GM10248 (cell line): ENCODE results near the gene TMEM164.

Experiments
- CTCF ChIA-PET: fragments of 300-600 bp; sonication (Branson Sonifier 250); formaldehyde crosslinking; extraction: SDS; loops from one replicate; lab custom pipeline; 2021; ENCODE audit warnings: antibody characterized with exemption; lab: Yijun Ruan, JAX
- POLR2A ChIA-PET: fragments of 350-650 bp; sonication (Branson Sonifier 250); formaldehyde crosslinking; extraction: SDS; loops from one replicate; lab custom pipeline; 2020; ENCODE audit warnings: antibody characterized with exemption; lab: Yijun Ruan, JAX
- DNase-seq: peaks from one replicate; pipeline ENCODE4 v3.0.0; 2012; ENCODE audit errors: extremely low spot score
- TF ChIP-seq, protein P1 (sequence below): IDR thresholded peaks from 2 replicates; pipeline ENCODE4 v1.5.1; 2012; ENCODE audit warnings: mild to moderate bottlenecking, low read depth; ENCODE audit errors: extremely low read depth, missing control alignments, control extremely low read depth

The TMEM164 gene

DNA sequence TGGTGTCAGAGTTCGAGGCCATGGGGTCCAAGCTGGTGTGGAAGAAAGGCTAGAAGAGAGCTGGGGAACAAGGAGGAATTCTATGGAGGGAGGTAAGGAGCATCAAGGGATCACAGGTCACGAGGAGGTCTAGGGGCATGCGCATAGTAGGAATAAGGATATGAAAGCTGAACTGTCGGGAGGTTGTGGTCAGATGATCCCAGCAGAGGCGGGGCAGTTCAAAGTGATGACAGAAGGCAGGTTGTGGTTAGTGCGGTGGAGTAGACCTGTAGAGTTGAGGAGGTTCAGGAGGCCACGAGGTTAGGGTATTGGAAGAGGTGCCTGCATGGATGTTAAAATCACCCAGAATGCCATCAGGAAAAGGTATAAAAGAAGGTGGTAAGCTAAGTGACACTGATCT is 156.3 kb downstream of the TMEM164 start:
- TF ChIP-seq, protein P1, sequence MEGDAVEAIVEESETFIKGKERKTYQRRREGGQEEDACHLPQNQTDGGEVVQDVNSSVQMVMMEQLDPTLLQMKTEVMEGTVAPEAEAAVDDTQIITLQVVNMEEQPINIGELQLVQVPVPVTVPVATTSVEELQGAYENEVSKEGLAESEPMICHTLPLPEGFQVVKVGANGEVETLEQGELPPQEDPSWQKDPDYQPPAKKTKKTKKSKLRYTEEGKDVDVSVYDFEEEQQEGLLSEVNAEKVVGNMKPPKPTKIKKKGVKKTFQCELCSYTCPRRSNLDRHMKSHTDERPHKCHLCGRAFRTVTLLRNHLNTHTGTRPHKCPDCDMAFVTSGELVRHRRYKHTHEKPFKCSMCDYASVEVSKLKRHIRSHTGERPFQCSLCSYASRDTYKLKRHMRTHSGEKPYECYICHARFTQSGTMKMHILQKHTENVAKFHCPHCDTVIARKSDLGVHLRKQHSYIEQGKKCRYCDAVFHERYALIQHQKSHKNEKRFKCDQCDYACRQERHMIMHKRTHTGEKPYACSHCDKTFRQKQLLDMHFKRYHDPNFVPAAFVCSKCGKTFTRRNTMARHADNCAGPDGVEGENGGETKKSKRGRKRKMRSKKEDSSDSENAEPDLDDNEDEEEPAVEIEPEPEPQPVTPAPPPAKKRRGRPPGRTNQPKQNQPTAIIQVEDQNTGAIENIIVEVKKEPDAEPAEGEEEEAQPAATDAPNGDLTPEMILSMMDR, result no peak
- no peak for DNase-seq
- CTCF ChIA-PET, result interaction anchor here (0.7 to 22.4 kb wide), 17 partner anchors 9 to 687 kb away, joined by 3 to 450 read pairs (median 5); no protein-coding TSS in a partner anchor
- POLR2A ChIA-PET, result no interaction called here

DNA sequence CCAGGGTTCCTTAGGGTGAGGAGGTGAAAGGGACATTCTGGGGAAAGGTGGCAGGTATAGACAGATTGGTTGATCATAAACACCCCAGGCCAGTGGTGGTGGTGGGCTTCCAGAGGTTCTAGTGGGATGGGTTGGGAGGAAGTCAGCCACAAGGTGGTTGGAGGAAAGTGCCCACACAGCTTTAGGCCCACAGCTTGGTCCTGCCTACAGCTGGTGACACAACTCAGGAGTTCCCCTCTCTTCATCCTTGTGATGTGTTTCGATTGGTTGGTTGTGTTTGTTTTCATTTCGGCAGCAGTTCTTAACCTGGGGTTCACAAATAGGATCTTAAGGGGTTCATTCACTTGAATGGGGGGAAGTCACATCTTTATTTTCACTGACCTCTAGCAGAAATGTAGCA is 157.0 kb downstream of the TMEM164 start:
- ChIA-PET POLR2A (no interaction called here), CTCF (interaction anchor here (0.6 to 22.4 kb wide), 22 partner anchors 8 to 687 kb away, joined by 3 to 450 read pairs (median 5); no protein-coding TSS in a partner anchor)
- DNase-seq, result no peak
- TF ChIP-seq, protein P1, result no peak

DNA sequence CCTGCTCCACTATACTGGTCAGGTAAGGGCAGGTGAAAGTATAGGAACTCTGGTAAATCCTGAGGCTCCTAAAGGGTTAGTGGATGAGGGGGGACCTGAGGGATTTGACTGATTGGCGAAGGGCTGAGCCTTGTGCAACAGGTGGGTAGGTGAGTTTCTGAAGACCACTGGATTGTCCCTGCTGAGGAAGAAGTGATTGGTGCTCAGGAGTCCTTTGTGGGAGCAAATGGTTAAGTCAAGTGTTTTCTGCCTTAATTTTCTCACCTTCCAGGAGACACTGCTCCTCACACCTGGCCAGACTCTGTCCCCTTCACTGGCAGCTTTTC is 158.4 kb downstream of the TMEM164 start:
- TF ChIP-seq, protein P1, result no peak
- no peak for DNase-seq
- CTCF ChIA-PET, result interaction anchor here (0.9 to 22.4 kb wide), 19 partner anchors 10 to 696 kb away, joined by 3 to 450 read pairs (median 5); no protein-coding TSS in a partner anchor
- POLR2A ChIA-PET, result no interaction called here

DNA sequence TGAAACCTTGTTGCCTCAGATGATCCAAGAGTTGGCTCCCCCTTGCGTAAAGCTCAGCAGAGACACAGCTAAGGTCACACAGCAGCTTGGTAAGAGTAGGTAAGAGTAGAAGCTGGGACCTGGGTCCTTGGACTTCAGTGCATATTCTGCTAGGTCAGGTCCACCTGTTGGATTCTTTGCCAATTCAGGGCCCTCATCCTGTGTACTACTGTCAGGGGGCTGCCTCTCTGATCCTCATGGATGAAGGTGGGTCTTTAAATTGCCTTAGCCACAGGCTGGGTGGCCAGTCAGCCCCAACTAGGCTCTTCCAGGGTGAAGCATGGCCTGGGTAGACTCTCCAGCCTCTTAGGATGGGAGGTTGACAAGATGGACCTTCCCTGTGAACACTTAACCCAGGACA is 159.2 kb downstream of the TMEM164 start:
- TF ChIP-seq, protein P1, result no peak
- DNase-seq, result no peak
- POLR2A ChIA-PET, result no interaction called here
- CTCF ChIA-PET, result interaction anchor here (2.3 to 22.4 kb wide), 5 partner anchors 9 to 252 kb away, joined by 6 to 450 read pairs (median 22); no protein-coding TSS in a partner anchor

DNA sequence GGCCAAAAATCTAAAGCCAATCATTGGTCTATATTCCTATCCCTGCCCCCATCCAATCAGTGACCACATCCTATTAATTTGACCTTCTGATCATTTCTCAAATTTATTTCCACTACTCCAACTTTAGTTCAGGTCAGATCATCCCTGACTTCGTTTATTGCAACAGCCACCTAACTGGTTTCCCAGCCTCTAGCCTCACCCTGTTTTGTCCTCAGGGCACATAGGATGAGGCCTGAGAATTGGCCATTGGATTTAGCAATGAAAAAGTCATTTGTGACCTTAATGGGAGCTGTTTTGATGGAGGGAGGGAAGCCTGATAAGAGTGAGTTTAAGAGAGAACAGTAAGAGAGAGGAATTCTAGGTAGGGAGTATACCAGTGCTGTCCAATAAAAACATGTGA is 160.0 kb downstream of the TMEM164 start:
- ChIA-PET CTCF (interaction anchor here (1.0 to 22.4 kb wide), 2 partner anchors 17 to 252 kb away, joined by 3 to 450 read pairs; no protein-coding TSS in a partner anchor), POLR2A (no interaction called here)
- TF ChIP-seq, protein P1, result no peak
- no peak for DNase-seq

DNA sequence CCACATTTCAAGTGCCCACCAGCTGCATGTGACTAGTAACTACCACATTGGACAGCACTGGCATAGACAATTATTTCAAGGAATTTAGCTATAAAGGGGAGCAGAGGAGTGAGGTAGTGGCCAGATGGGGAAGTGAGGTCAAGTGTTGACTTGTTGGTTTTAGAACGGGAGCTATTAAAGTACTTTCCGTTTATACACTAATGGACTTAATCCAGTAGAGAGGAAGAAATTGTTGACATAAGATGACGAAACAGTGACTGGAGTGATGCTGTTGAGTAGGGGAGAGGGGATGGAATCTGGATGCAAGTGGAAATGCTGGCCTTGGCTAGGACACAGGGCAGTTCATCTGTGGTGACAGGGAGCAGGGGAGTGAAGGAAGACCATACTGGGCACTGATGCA is 160.6 kb downstream of the TMEM164 start:
- POLR2A ChIA-PET, result no interaction called here
- TF ChIP-seq, protein P1, result no peak
- CTCF ChIA-PET, result interaction anchor here (0.7 to 22.4 kb wide), 3 partner anchors 16 to 251 kb away, joined by 3 to 450 read pairs (median 3); no protein-coding TSS in a partner anchor
- DNase-seq, result no peak
